Spleen (tissue), 7 donors: ENCODE data around the gene TMEM139.

Experiments
- CTCF ChIP-seq, 11 experiments: fragments of 200-600 bp in 7 of 11; fragments of 450-650 bp in 4 of 11; sonication (generic) in 4 of 11; IDR thresholded peaks in 8 of 11; conservative IDR thresholded peaks in 3 of 11; 1 replicate in 7 of 11; 2 replicates in 4 of 11; pipeline versions ENCODE4 v1.4.0 to v1.8.0; 2016 to 2021; ENCODE audit warnings: antibody characterized with exemption in 11 of 11, inconsistent platforms in 4 of 11, mild to moderate bottlenecking in 1 of 11
- POLR2AphosphoS5 ChIP-seq, 3 donors: sonication (generic); formaldehyde crosslinking; IDR thresholded peaks; one replicate each; pipeline ENCODE4 v1.5.1; 2017; ENCODE audit warnings: antibody characterized with exemption in 3 of 3
- donor health status: DM: no; HTN: no; CAD: no; lungs with moderate emphysema.
- donor health status: DM: no; HTN: no; CAD: no.
- donor health status: DM: no; HTN: no; CAD: no.

- no peak for TF ChIP-seq CTCF (IDR thresholded peaks at IDR 0.05 in 8 of 11, conservative IDR thresholded peaks at IDR 0.05 in 3 of 11)
- no peak for TF ChIP-seq POLR2AphosphoS5 (IDR thresholded peaks at IDR 0.05)
Observed at GRCh38 chr7:143250199-143250598, 34.6 kb upstream of the TMEM139 start.
